K562 treated with DMSO at 1 percent for 48 hours (cell line): ENCODE data around the gene NR3C1. TPM values are rescaled to one million over a fixed set of nuclear protein-coding genes. Genes with fewer than 3 reads are reported as not detected.

Experiments used
- total RNA-seq: library from RNA; unstranded; fragments of 300-600 nt; gene quantifications from 2 replicates; pipeline ENCODE4 v1.2.3, GENCODE V29; 2022; ENCODE audit warnings: low replicate concordance; ENCODE audit errors: extremely low read depth

NR3C1 gene
- total RNA-seq = not detected in 2 replicates

GRCh38 chr5:143403593-143404415 lies at the start of gene NR3C1:
Gene NR3C1, minus strand, starts transcription at chr5:143403686. Its CDS starts 2,847 bp downstream, at chr5:143400839.

